B cell (primary cell): ENCODE measurements around the gene FAM180B. TPM values are rescaled to one million over a fixed set of nuclear protein-coding genes. Genes with fewer than 3 reads are reported as not detected.
A peak's percentile ranks its signal among the peaks of the same experiment; 100 is the strongest.

ENCODE experiments used
- ATAC-seq: fragments of 200-7000 bp; cut with Tn5 transposase; one replicate; pipeline ENCODE4 v1.10.0; 2021; ENCODE audit warnings: low read depth, mild to moderate bottlenecking, moderate number of reproducible peaks, moderate library complexity
- CTCF ChIA-PET: fragments of 350-600 bp; sonication (Branson Sonifier 250); formaldehyde crosslinking; loops from one replicate; lab custom pipeline; 2021; ENCODE audit warnings: antibody characterized with exemption, inconsistent platforms; lab: Charles Lee
- POLR2A ChIA-PET: fragments of 350-600 bp; sonication (Branson Sonifier 250); formaldehyde crosslinking; loops from one replicate; lab custom pipeline; 2021; ENCODE audit warnings: antibody characterized with exemption; lab: Charles Lee
- DNase-seq: peaks from one replicate; pipeline ENCODE4 v3.0.0; 2013
- H2AFZ ChIP-seq: 2 replicates; pipeline ENCODE4 v1.6.1; 2012; ENCODE audit warnings: mild to moderate bottlenecking, low read depth, low read length; ENCODE audit not compliant: insufficient read depth, poor library complexity, severe bottlenecking
- H3K27ac ChIP-seq, 2 donors: 1 replicate in 1 of 2; 2 replicates in 1 of 2; pipeline ENCODE4 v1.5.1; 2012 to 2013; ENCODE audit warnings: low read length in 2 of 2, mild to moderate bottlenecking in 2 of 2, moderate library complexity in 1 of 2
- H3K27me3 ChIP-seq, 4 experiments: fragments of 200-600 bp in 1 of 4; sonication (generic) in 1 of 4; replicated peaks in 1 of 4; 1 replicate in 2 of 4; 2 replicates in 2 of 4; pipeline versions ENCODE4 v1.6.1 to v1.7.0; 2013 to 2016; ENCODE audit warnings: low read length in 3 of 4, mild to moderate bottlenecking in 2 of 4, mixed read lengths in 1 of 4, moderate library complexity in 1 of 4; ENCODE audit not compliant: insufficient read depth in 4 of 4, control insufficient read depth in 3 of 4; ENCODE audit errors: control extremely low read depth in 1 of 4
- H3K36me3 ChIP-seq, 2 experiments: replicated peaks in 1 of 2; 1 replicate in 1 of 2; 2 replicates in 1 of 2; pipeline versions ENCODE4 v1.6.1 to v1.7.1; 2013; ENCODE audit warnings: low read length in 1 of 2; ENCODE audit not compliant: insufficient read depth in 2 of 2, control insufficient read depth in 1 of 2; ENCODE audit errors: control extremely low read depth in 1 of 2, extremely low read depth in 1 of 2
- H3K4me1 ChIP-seq, 2 donors: fragments of 200-600 bp in 1 of 2; sonication (generic) in 1 of 2; 1 replicate in 1 of 2; 2 replicates in 1 of 2; pipeline versions ENCODE4 v1.5.1 to v1.6.1; 2013 to 2017; ENCODE audit warnings: low read length in 2 of 2; ENCODE audit not compliant: control insufficient read depth in 2 of 2, insufficient read depth in 2 of 2
- H3K4me2 ChIP-seq: replicated peaks from 2 replicates; pipeline ENCODE3; 2012; ENCODE audit warnings: mild to moderate bottlenecking, low read depth, low read length; ENCODE audit not compliant: poor library complexity, severe bottlenecking
- H3K4me3 ChIP-seq, 5 experiments: fragments of 200-600 bp in 1 of 5; sonication (generic) in 1 of 5; 1 replicate in 3 of 5; 2 replicates in 2 of 5; pipeline versions ENCODE4 v1.5.1 to v1.7.0; 2011 to 2016; ENCODE audit warnings: low read length in 4 of 5, mild to moderate bottlenecking in 4 of 5, low read depth in 2 of 5, control low read depth in 1 of 5, moderate library complexity in 1 of 5; ENCODE audit not compliant: insufficient read depth in 1 of 5; ENCODE audit errors: control extremely low read depth in 1 of 5, extremely low read depth in 1 of 5
- H3K79me2 ChIP-seq: fragments of 200-600 bp; sonication (generic); one replicate; pipeline ENCODE4 v1.6.0; 2016; ENCODE audit warnings: low read length; ENCODE audit not compliant: control insufficient read depth, insufficient read depth
- H3K9ac ChIP-seq: fragments of 200-600 bp; sonication (generic); 2 replicates; pipeline ENCODE4 v1.6.1; 2017; ENCODE audit warnings: mild to moderate bottlenecking, low read length, moderate library complexity
- H3K9me3 ChIP-seq, 3 donors: one replicate each; pipeline versions ENCODE4 v1.6.1 to v1.7.1; 2013; ENCODE audit warnings: low read length in 2 of 3; ENCODE audit not compliant: control insufficient read depth in 2 of 3, insufficient read depth in 1 of 3; ENCODE audit errors: control extremely low read depth in 1 of 3
- H4K20me1 ChIP-seq: 2 replicates; pipeline ENCODE4 v1.6.0; 2012; ENCODE audit warnings: mild to moderate bottlenecking, low read length; ENCODE audit not compliant: insufficient read depth, control insufficient read depth, poor library complexity, severe bottlenecking
- H3K27ac Mint-ChIP-seq: one replicate; pipeline ENCODE4 v1.8.0; 2021; ENCODE audit warnings: mixed read lengths
- H3K27me3 Mint-ChIP-seq: one replicate; pipeline ENCODE4 v1.8.0; 2021; ENCODE audit warnings: mixed read lengths
- H3K4me1 Mint-ChIP-seq: one replicate; pipeline ENCODE4 v1.8.0; 2021; ENCODE audit warnings: mixed read lengths
- H3K4me3 Mint-ChIP-seq: one replicate; pipeline ENCODE4 v1.8.0; 2021; ENCODE audit warnings: mixed read lengths
- H3K9me3 Mint-ChIP-seq: one replicate; pipeline ENCODE4 v1.8.0; 2022; ENCODE audit warnings: mixed read lengths; ENCODE audit not compliant: insufficient read depth
- CTCF ChIP-seq: fragments of 200-600 bp; IDR thresholded peaks from one replicate; pipeline ENCODE4 v1.8.0; 2022; ENCODE audit warnings: antibody characterized with exemption, mild to moderate bottlenecking
- EZH2 ChIP-seq: IDR thresholded peaks from 2 replicates; pipeline ENCODE4 v1.6.1; 2012; ENCODE audit warnings: borderline replicate concordance, low read depth, mild to moderate bottlenecking, moderate library complexity, low read length; ENCODE audit not compliant: insufficient read depth, poor library complexity, severe bottlenecking
- WGBS: methylation state at CpG from one replicate; pipeline ENCODE4 v1.1.5; 2013; ENCODE audit warnings: missing lambda C conversion rate; ENCODE audit not compliant: insufficient coverage; 5-methylcytosine and 5-hydroxymethylcytosine counted together
- intact Hi-C: fragments of 100-400 bp; cut with micrococcal nuclease; formaldehyde crosslinking; loops from one replicate; pipeline ENCODE4 v1.10.0; 2022
- polyA plus RNA-seq: library from polyadenylated mRNA; depleted of rRNA; stranded (reverse); fragments of >200 nt; gene quantifications from 2 replicates; pipeline ENCODE4 v1.2.3, GENCODE V29; 2012
- total RNA-seq, 2 donors: library from RNA; stranded (reverse); fragments of 120-200 nt in 1 of 2; gene quantifications; 1 replicate in 1 of 2; 2 replicates in 1 of 2; pipeline versions ENCODE4 v1.2.3 to v1.2.4, GENCODE V29; 2013 to 2022

FAM180B gene
- total and polyA plus RNA-seq, 2 donors (not counting 1 experiment from before 2014, with no cell fraction given), result 0.06 to 0.20 TPM

GRCh38 chr11:47578524-47579494, 7.7 kb upstream of the FAM180B start, which contains the start of the genes KBTBD4 and NDUFS3:
KBTBD4 (minus strand) TSS chr11:47578970; CDS start chr11:47578951, 19 bp downstream.
NDUFS3 (plus strand) TSS chr11:47579074; CDS start chr11:47579092, 18 bp downstream.
- Mint-ChIP-seq H3K9me3 (no peaks in the 10 kb centered on the region), H3K27me3 (no peaks in the 10 kb centered on the region), H3K27ac (peak within 1 kb of the TSS; percentile 98), H3K4me3 (peak within 1 kb of the TSS; percentile 96), H3K4me1 (peaks cover 32% of the 10 kb centered on the region)
- Histone ChIP-seq H3K79me2 (peaks cover 57% of the 10 kb centered on the region), H3K9me3 (no peaks in the 10 kb centered on the region), H3K4me1 (peaks cover 25 to 26% of the 10 kb centered on the region in 2 donors), H2AFZ (peak within 1 kb of the TSS; percentile 90), H4K20me1 (peaks cover 9% of the 10 kb centered on the region), H3K27me3 (no peaks in the 10 kb centered on the region), H3K27ac (peak within 1 kb of the TSS; percentile 78 to 81), H3K4me2 (peak within 1 kb of the TSS; percentile 85), H3K9ac (peak within 1 kb of the TSS; percentile 81), H3K4me3 (peak within 1 kb of the TSS; percentile 61 to 91 (median 87)), H3K36me3 (peaks cover 0 to 52% of the 10 kb centered on the region in 2 experiments)
- under 1% methylated on average over 64 of the region's 72 CpGs for WGBS
- TF ChIP-seq CTCF (no peak), EZH2 (no peak)
- DNase-seq (peak; percentile 94), ATAC-seq (peak; percentile 95)
- ChIA-PET POLR2A (interaction anchor here (0.7 to 1.9 kb wide), 5 partner anchors 9 to 184 kb away, joined by 3 to 18 read pairs (median 6); partner anchors contain the start of gene PTPMT1), CTCF (interaction anchor here (1.9 to 2.2 kb wide), 2 partner anchors 13 to 22 kb away, joined by 5 to 7 read pairs; partner anchors contain the start of gene PTPMT1)
- intact Hi-C loops, result loop anchor here (1.0 to 5.0 kb wide), 8 partner anchors 14 to 331 kb away; partner anchors contain the start of genes ACP2, AGBL2, CELF1 and FNBP4
